ENCODE measurements around the gene MMP15.

Gene MMP15

GRCh38 chr16:58027161-58027915, 1.8 kb downstream of the MMP15 start:
- Histone ChIP-seq H3K4me3 (ENCODE audit: low read depth in 1 of 2, low read length in 1 of 2) (peak overlapping the region in 1 of 2 experiments; percentile 58), H3K4me1 (ENCODE audit: control insufficient read depth in 1 of 2, insufficient read depth in 1 of 2, low read depth in 1 of 2, low read length in 1 of 2) (peaks cover 26 to 30% of the 10 kb centered on the region in 2 experiments), H3K36me3 (no peaks in the 10 kb centered on the region), H3K27ac (no peak overlapping the region), H3K27me3 (peaks cover 73% of the 10 kb centered on the region), H3K9me3 (no peaks in the 10 kb centered on the region)
- TF ChIP-seq CTCF (IDR thresholded peaks at IDR 0.05): no peak

- TF ChIP-seq CTCF (IDR thresholded peaks at IDR 0.05): no peak
- Histone ChIP-seq H3K36me3 (no peaks in the 10 kb centered on the region), H3K4me1 (ENCODE audit: control insufficient read depth in 1 of 2, insufficient read depth in 1 of 2, low read depth in 1 of 2, low read length in 1 of 2) (peaks cover 26 to 30% of the 10 kb centered on the region in 2 experiments), H3K9me3 (no peaks in the 10 kb centered on the region), H3K27ac (no peak overlapping the region), H3K27me3 (peaks cover 66% of the 10 kb centered on the region), H3K4me3 (ENCODE audit: low read depth in 1 of 2, low read length in 1 of 2) (no peak overlapping the region)
These were observed 2.4 kb downstream of the MMP15 start for GRCh38 chr16:58027916-58028455.

- H3K27me3 ChIP-seq: peaks cover 60% of the 10 kb centered on the region
- peaks cover 26 to 30% of the 10 kb centered on the region in 2 experiments for H3K4me1 ChIP-seq (ENCODE audit: control insufficient read depth in 1 of 2, insufficient read depth in 1 of 2, low read depth in 1 of 2, low read length in 1 of 2)
- no peak overlapping the region for H3K4me3 ChIP-seq (ENCODE audit: low read depth in 1 of 2, low read length in 1 of 2)
These were observed 3.1 kb downstream of the MMP15 start for GRCh38 chr16:58028541-58029070.

GRCh38 chr16:58029410-58029809, 3.9 kb downstream of the MMP15 start:
- no peak overlapping the region for H3K4me3 ChIP-seq (ENCODE audit: low read depth in 1 of 2, low read length in 1 of 2)
- TF ChIP-seq CTCF (IDR thresholded peaks at IDR 0.05): no peak
- H3K4me1 ChIP-seq (ENCODE audit: control insufficient read depth in 1 of 2, insufficient read depth in 1 of 2, low read depth in 1 of 2, low read length in 1 of 2): peaks cover 26 to 30% of the 10 kb centered on the region in 2 experiments
- no peaks in the 10 kb centered on the region for H3K36me3 ChIP-seq
- H3K27me3 ChIP-seq: peaks cover 52% of the 10 kb centered on the region
- no peaks in the 10 kb centered on the region for H3K9me3 ChIP-seq
- H3K27ac ChIP-seq: no peak overlapping the region

More at GRCh38 chr16:58028541-58029070, 3.1 kb downstream of the MMP15 start:
- TF ChIP-seq CTCF (IDR thresholded peaks at IDR 0.05): no peak
- H3K36me3 ChIP-seq: no peaks in the 10 kb centered on the region
- H3K27ac ChIP-seq: no peak overlapping the region
- no peaks in the 10 kb centered on the region for H3K9me3 ChIP-seq

GRCh38 chr16:58030136-58030840, 4.7 kb downstream of the MMP15 start:
- H3K27me3 ChIP-seq: peaks cover 43% of the 10 kb centered on the region
- peaks cover 19 to 21% of the 10 kb centered on the region in 2 experiments for H3K4me1 ChIP-seq (ENCODE audit: control insufficient read depth in 1 of 2, insufficient read depth in 1 of 2, low read depth in 1 of 2, low read length in 1 of 2)

More at GRCh38 chr16:58030136-58030840, 4.7 kb downstream of the MMP15 start:
- Histone ChIP-seq H3K4me3 (ENCODE audit: low read depth in 1 of 2, low read length in 1 of 2) (no peak overlapping the region), H3K9me3 (no peaks in the 10 kb centered on the region), H3K27ac (no peak overlapping the region), H3K36me3 (no peaks in the 10 kb centered on the region)
- TF ChIP-seq CTCF (IDR thresholded peaks at IDR 0.05): no peak
